GM12878 (cell line): ENCODE measurements around the gene EMSY. TPM values are rescaled to one million over a fixed set of nuclear protein-coding genes. Genes with fewer than 3 reads are reported as not detected.

Experiments
- ATAC-seq: fragments of 200-7000 bp; cut with Tn5 transposase; 3 replicates; pipeline ENCODE4 v1.9.1; 2020; ENCODE audit warnings: mild to moderate bottlenecking, moderate library complexity
- BruUV-seq: library from RNA; stranded (reverse); fragments of 400-500 nt; replicated peaks from 2 replicates; lab custom pipeline; 2021; lab: Mats Ljungman, UMichigan
- CTCF ChIA-PET: fragments of 300-600 bp; sonication (Branson Sonifier 250); formaldehyde crosslinking; extraction: SDS; loops from one replicate; lab custom pipeline; 2021; ENCODE audit warnings: inconsistent platforms; lab: Yijun Ruan, JAX
- POLR2A ChIA-PET: fragments of 350-600 bp; formaldehyde crosslinking; extraction: SDS; loops from one replicate; lab custom pipeline; 2021; ENCODE audit warnings: inconsistent platforms; lab: Charles Lee
- RAD21 ChIA-PET: fragments of 300-600 bp; sonication (Branson Sonifier 250); formaldehyde crosslinking; loops from one replicate; lab custom pipeline; 2023; ENCODE audit warnings: antibody characterized with exemption; ENCODE audit not compliant: unreplicated experiment; lab: Charles Lee
- SMC1A ChIA-PET: fragments of 300-600 bp; sonication (Branson Sonifier 250); formaldehyde crosslinking; loops from one replicate; lab custom pipeline; 2023; ENCODE audit not compliant: unreplicated experiment, uncharacterized antibody; lab: Charles Lee
- DNase-seq: peaks from one replicate; pipeline ENCODE4 v3.0.0-alpha.2; 2011; ENCODE audit warnings: low read depth, low spot score
- FAIRE-seq: peaks from 3 replicates; lab custom pipeline; 2011; peaks lifted over from hg19 to GRCh38; lab: Jason Lieb, UNC
- H2AFZ ChIP-seq: 2 replicates; pipeline ENCODE4 v1.6.0; 2011; ENCODE audit warnings: low read depth, low read length, control low read depth; ENCODE audit not compliant: control insufficient read depth
- H3K27ac ChIP-seq: 2 replicates; pipeline ENCODE4 v1.5.1; 2011; ENCODE audit warnings: control low read depth; ENCODE audit not compliant: control insufficient read depth, insufficient read depth
- H3K27me3 ChIP-seq, 2 experiments: replicated peaks in 1 of 2; 2 replicates each; pipeline versions ENCODE4 v1.6.0 to v1.6.1; 2011; ENCODE audit warnings: low read length in 1 of 2; ENCODE audit not compliant: control insufficient read depth in 2 of 2, insufficient read depth in 2 of 2
- H3K36me3 ChIP-seq, 2 experiments: 2 replicates each; pipeline ENCODE4 v1.5.1; 2011; ENCODE audit warnings: low read length in 1 of 2; ENCODE audit not compliant: control insufficient read depth in 2 of 2, insufficient read depth in 2 of 2
- H3K4me1 ChIP-seq: 2 replicates; pipeline ENCODE4 v1.6.1; 2011; ENCODE audit warnings: mild to moderate bottlenecking, low read length, moderate library complexity, mixed read lengths; ENCODE audit not compliant: control insufficient read depth, insufficient read depth
- H3K4me2 ChIP-seq: 2 replicates; pipeline ENCODE4 v1.6.0; 2011; ENCODE audit warnings: control low read depth; ENCODE audit not compliant: control insufficient read depth, insufficient read depth
- H3K4me3 ChIP-seq: fragments of 200-600 bp; sonication (generic); 2 replicates; pipeline ENCODE4 v1.5.1; 2016
- H3K79me2 ChIP-seq: 2 replicates; pipeline ENCODE4 v1.6.0; 2011; ENCODE audit warnings: low read length; ENCODE audit not compliant: control insufficient read depth, insufficient read depth
- H3K9ac ChIP-seq: 2 replicates; pipeline ENCODE4 v1.8.0; 2011; ENCODE audit warnings: low read length, control low read depth, mixed read lengths; ENCODE audit not compliant: control insufficient read depth, insufficient read depth
- H3K9me3 ChIP-seq: replicated peaks from 3 replicates; pipeline ENCODE4 v1.5.1; 2011; ENCODE audit warnings: mild to moderate bottlenecking, low read length; ENCODE audit not compliant: control insufficient read depth, insufficient read depth
- H4K20me1 ChIP-seq: 2 replicates; pipeline ENCODE4 v1.6.0; 2011; ENCODE audit not compliant: control insufficient read depth, insufficient read depth
- BACH1 ChIP-seq: fragments of 450-650 bp; IDR thresholded peaks from 2 replicates; pipeline ENCODE4 v1.6.1; 2017; ENCODE audit warnings: mild to moderate bottlenecking, borderline replicate concordance
- CBFB ChIP-seq: IDR thresholded peaks from 2 replicates; pipeline ENCODE4 v1.6.1; 2016; ENCODE audit warnings: antibody characterized with exemption, low read depth
- EED ChIP-seq: sonication (generic); IDR thresholded peaks from 2 replicates; pipeline ENCODE4 v1.6.1; 2016; ENCODE audit warnings: antibody characterized with exemption, low read depth
- GATAD2B ChIP-seq: fragments of 450-650 bp; conservative IDR thresholded peaks from 2 replicates; pipeline ENCODE4 v1.6.1; 2017; ENCODE audit warnings: low read depth, mild to moderate bottlenecking, moderate library complexity
- NR2C2 ChIP-seq: IDR thresholded peaks from 2 replicates; pipeline ENCODE4 v1.6.1; 2011; ENCODE audit warnings: borderline replicate concordance, low read depth; ENCODE audit not compliant: control insufficient read depth, insufficient read length
- NR2F1 ChIP-seq: fragments of 450-650 bp; conservative IDR thresholded peaks from 2 replicates; pipeline ENCODE4 v1.6.1; 2017; ENCODE audit warnings: mild to moderate bottlenecking
- RELA ChIP-seq: fragments of 450-650 bp; IDR thresholded peaks from 2 replicates; pipeline ENCODE4 v1.8.0; 2014; ENCODE audit warnings: borderline replicate concordance; ENCODE audit not compliant: partially characterized antibody
- RFX5 ChIP-seq: IDR thresholded peaks from 2 replicates; pipeline ENCODE4 v1.6.1; 2011; ENCODE audit warnings: low read depth, low read length, improper control_type of control experiment
- SUPT20H ChIP-seq: IDR thresholded peaks from 2 replicates; pipeline ENCODE4 v1.6.1; 2011; ENCODE audit warnings: low read depth, mild to moderate bottlenecking, low read length, moderate library complexity, borderline replicate concordance; ENCODE audit not compliant: control insufficient read depth
- TARDBP ChIP-seq: IDR thresholded peaks from 2 replicates; pipeline ENCODE4 v1.6.1; 2016; ENCODE audit warnings: borderline replicate concordance
- WGBS: methylation state at CpG from one replicate; pipeline ENCODE4 v1.1.6; 2016; ENCODE audit warnings: low lambda C conversion rate; ENCODE audit not compliant: insufficient replicate concordance, insufficient coverage; ENCODE audit errors: missing lambda C conversion rate; 5-methylcytosine and 5-hydroxymethylcytosine counted together
- in situ Hi-C: fragments of 300-500 bp; cut with MboI; formaldehyde crosslinking; loops from 9 replicates; pipeline ENCODE4 v1.14.3; 2018; ENCODE audit warnings: mixed read lengths
- intact Hi-C: fragments of 100-400 bp; cut with micrococcal nuclease; formaldehyde crosslinking; loops from one replicate; pipeline ENCODE4 v1.14.2; 2022; ENCODE audit not compliant: unreplicated experiment
- polyA plus RNA-seq, 11 experiments: library from polyadenylated mRNA; depleted of rRNA in 4 of 11; unstranded in 6 of 11; stranded (reverse) in 5 of 11; fragments of >200 nt; fragmentation: Nextera tagmentation in 4 of 11; fragmentation: Illumina TruSeq in 1 of 11; extraction: Ambion mirVana in 4 of 11; extraction: Trizol in 1 of 11; gene quantifications; 1 replicate in 1 of 11; 2 replicates in 10 of 11; pipeline versions ENCODE4 v1.2.1 to v1.2.3, GENCODE V29; 2011 to 2016; ENCODE audit warnings: inconsistent platforms in 2 of 11, missing spikeins in 2 of 11, low read depth in 1 of 11
- total RNA-seq, 4 experiments: library from RNA; depleted of rRNA in 3 of 4; stranded (reverse); fragments of >200 nt in 3 of 4; fragmentation: Illumina TruSeq in 1 of 4; extraction: Trizol in 1 of 4; gene quantifications; 2 replicates each; pipeline versions ENCODE4 v1.2.1 to v1.2.3, GENCODE V29; 2013 to 2021
- TF ChIP-seq, protein P1 (sequence below): IDR thresholded peaks from 2 replicates; pipeline ENCODE4 v1.6.1; 2011; ENCODE audit warnings: borderline replicate concordance, low read depth, mild to moderate bottlenecking, moderate library complexity, mixed read lengths, low read length; ENCODE audit not compliant: insufficient read depth; ENCODE audit errors: extremely low read length

Gene EMSY
- total and polyA plus RNA-seq, 10 of the 15 experiments (the other 5 are each of a cell fraction or from before 2014, with no cell fraction given) = 9.3 to 26.9 (median 13.0) TPM

DNA sequence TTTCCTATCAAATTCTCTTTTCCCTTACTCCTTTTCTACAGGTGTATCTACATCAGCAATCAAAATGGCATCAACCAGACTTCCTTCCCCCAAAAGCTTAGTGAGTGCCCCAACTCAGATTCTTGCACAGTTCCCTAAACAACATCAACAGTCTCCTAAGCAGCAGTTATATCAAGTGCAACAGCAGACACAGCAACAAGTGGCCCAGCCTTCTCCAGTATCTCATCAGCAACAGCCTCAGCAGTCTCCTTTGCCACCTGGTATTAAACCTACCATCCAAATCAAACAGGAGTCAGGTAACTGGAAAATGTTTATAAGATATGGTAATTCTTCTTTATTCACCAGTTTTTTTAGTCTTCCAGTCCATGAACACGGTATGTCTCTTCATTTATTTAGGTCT lies 51.4 kb downstream of the EMSY start (continued):
- TF ChIP-seq, protein P1, sequence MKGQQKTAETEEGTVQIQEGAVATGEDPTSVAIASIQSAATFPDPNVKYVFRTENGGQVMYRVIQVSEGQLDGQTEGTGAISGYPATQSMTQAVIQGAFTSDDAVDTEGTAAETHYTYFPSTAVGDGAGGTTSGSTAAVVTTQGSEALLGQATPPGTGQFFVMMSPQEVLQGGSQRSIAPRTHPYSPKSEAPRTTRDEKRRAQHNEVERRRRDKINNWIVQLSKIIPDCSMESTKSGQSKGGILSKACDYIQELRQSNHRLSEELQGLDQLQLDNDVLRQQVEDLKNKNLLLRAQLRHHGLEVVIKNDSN = no peak

DNA sequence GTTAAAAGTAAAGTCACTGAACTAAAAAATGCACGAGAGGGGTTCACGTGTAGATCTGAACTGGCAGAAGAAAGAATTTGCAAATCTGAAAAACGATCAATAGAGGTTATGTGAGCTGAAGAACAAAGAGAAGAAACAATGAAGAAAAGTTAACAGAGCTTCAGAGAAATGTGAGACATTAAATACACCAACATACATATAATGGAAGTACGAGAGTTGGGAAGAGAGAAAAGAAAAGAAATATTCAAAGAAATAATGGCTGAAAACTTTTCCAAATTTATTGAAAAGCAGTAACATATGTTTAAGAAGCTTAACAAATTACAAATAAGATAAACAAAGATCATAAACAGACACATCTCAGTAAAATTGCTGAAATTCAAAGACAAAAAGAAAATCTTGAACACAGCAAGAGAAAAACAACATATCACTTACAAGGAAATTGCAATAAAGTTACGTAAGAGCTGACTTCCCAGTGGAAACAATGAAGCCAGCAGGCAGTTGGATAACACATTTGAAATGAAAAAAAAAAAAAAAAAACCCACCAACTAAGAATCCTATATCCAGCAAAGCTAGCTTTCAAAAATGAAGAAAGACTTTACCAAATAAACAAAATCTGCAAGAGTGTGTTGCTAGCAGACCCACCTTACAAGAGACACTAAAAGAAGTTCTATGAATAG lies 56.8 kb downstream of the EMSY start:
- 91% methylated on average over 5 of the region's 5 CpGs for WGBS

More for the DNA sequence above, 56.8 kb downstream of the EMSY start:
- H3K4me3 ChIP-seq = no peak overlapping the region
- in situ Hi-C loops = no loop called here
- ATAC-seq = no peak
- ChIA-PET CTCF (interaction anchor here (0.6 to 0.7 kb wide), 2 partner anchors 220 to 1359 kb away, joined by 3 read pairs; no protein-coding TSS in a partner anchor), RAD21 (no interaction called here), POLR2A (interaction anchor here (0.6 kb wide), 1 partner anchor 61 kb away, joined by 3 read pairs; no protein-coding TSS in a partner anchor), SMC1A (interaction anchor here (1.6 kb wide), 1 partner anchor 11 kb away, joined by 8 read pairs; no protein-coding TSS in a partner anchor)
- no peaks in the 10 kb centered on the region for H3K4me1 ChIP-seq
- H3K27me3 ChIP-seq = no peaks in the 10 kb centered on the region
- DNase-seq = no peak
- H3K4me2 ChIP-seq = no peak overlapping the region
- intact Hi-C loops = no loop called here
- H3K79me2 ChIP-seq = no peaks in the 10 kb centered on the region
- no peak overlapping the region for H2AFZ ChIP-seq
- no peak for FAIRE-seq
- no peak overlapping the region for H3K9ac ChIP-seq
- peaks cover 4% of the 10 kb centered on the region; the same call in 2 of the 3 replicates for H3K9me3 ChIP-seq
- TF ChIP-seq TARDBP (no peak), EED (no peak), SUPT20H (no peak), RFX5 (no peak), NR2F1 (no peak), NR2C2 (no peak), GATAD2B (no peak), BACH1 (no peak), RELA (no peak), CBFB (no peak)
- H3K36me3 ChIP-seq = peaks cover 0 to 4% of the 10 kb centered on the region in 2 experiments; a peak in 1 of 4 replicates
- BruUV-seq = no TSS peak
- H4K20me1 ChIP-seq = no peaks in the 10 kb centered on the region
- no peak overlapping the region for H3K27ac ChIP-seq
